Hematopoietic multipotent progenitor cell treated with erythropoietin and hydrocortisone succinate and interleukin-3 and kit ligand, for 6 days (in vitro differentiated cells): ENCODE results near the gene MBP.
"Not testable (repeated sequence)": the region's sequence is repeated elsewhere in the genome, so short reads cannot be mapped to it uniquely, and the experiment has no call there.

Source experiments
- DNase-seq: peaks from one replicate; pipeline ENCODE4 v3.0.0-alpha.2; 2015

The MBP gene

DNA sequence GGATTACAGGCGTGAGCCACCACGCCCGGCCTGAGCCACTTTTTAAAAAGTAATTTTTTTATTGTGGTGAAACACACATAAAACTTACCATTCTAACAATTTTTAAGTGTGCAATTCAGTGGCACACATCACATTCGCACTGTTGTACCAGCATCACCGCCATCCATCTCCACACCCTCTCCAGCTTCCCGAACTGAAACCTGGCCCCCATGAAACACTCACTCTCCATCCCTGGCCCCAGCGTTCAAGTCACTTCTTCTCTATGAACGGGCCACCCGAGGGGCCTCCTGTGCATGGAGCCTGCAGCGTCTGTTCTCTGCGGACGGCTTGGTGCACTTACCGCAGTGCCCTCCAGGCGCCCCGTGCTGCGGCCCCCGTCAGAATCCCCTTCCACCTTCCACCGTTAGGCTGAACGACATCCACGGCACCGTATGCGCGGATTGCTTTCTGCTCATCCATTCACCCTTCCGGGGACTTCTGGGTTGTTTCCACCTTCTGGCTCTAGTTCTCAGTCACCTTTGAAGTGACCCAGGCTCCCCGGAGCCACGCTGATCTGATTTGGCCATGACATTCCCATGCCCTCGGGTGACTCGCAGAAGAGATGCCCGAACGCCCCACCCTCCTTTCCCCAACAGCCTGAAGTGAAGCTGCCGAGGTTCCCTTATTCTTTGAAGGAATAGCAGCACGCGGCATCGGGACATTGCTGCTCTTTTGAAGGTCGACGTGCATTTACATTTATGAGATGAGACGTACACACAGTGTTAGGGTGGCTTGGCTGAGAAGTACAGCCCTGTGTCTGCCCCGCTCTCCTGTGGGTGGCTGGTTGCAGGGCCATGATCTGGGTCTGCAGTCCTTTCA lies 134.4 kb downstream of the MBP start:
- DNase-seq, result no peak

DNA sequence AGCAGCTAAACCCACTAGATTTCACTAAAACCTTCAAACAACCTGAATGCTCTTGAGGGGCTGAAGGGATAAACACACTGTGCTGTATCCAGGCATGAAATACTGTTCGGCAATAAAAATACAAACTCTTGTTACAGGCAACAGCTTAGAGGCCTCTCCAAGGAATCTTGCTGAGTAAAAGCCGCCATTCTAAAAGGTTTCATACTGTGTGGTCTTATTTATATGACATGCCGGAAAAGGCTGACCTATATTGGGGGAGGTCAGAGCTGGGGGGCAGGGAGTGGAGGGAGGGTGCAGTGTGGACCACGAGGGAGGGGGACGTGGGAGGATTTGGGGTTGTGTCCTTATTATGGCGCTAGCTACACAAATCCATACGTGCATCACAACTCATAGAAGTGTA lies 136.2 kb downstream of the MBP start:
- no peak for DNase-seq

DNA sequence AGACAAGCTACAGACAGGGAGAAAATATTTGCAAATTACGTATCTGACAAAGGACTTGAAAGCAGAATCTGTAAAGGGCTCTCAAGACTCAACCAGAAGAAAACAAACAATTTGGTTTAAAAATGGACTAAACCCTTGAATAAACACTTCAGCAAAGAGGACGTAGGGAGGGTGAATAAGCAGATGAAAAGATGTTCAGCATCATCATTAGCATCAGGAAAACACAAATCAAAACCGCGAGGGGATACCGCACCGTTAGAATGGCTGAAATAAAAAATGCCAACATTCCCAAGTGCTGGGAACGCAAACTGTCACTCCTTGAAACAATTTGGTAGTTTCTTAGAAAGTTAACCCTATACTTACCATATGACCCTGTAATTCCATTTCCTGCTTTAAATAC lies 136.7 kb downstream of the MBP start:
- no peak for DNase-seq

DNA sequence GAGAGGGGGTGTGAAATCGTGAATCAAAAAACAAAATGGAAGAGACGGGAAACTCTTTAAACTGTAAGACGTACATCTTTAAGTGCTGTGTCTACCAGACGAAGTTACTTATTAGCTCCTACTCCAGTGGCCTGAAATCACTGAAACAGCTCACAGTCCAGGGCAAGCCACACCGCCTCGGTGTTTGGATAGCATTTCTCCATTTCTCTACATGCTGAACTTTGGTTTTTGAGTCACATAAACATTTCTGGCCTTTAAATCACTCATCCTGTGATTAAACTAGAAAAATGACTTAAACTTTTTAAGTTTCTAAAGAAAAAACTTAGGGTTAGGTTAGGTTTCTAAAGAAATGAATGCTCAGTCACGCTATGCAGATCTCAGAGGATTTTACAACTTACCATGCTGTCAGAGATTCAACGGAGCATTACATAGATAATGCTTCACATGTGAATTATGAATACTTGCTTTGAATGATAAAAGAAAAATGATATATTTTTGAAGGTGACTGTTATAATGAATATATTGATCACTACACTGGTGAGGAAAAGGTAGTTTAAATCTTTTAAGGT lies 138.4 kb downstream of the MBP start:
- no peak for DNase-seq

DNA sequence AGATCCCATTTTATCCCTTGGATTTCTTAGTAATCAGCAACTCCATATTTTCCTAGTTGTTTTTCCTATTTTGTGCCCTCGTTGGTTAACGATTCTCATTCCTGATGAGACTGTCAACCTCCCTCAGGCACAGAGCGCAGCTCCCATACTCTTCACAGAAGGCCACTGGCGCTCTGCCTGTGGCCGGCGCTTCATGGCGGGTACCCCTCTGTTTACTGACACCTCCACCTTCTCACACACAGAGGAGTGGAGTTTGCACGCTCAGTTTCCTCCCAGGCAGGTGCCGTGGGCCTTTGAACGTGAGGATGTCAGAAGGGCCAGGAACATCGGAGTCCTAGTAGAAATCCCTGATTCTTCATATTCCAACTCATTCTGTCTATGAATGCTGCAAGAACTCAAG lies 139.0 kb downstream of the MBP start:
- no peak for DNase-seq

DNA sequence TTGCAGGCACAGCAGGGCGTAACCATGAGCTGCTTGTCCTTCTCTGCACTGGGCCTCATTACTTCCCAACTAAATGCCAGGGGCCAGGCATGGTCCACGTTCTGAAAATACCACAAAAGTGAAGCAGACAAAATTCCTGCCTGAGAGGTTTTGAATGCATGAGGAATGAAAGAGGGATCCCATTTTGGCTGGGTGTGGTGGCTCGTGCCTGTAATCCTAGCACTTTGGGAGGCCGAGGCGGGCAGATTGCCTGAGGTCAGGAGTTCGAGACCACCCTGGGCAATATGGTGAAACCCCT lies 139.5 kb downstream of the MBP start:
- no peak for DNase-seq

DNA sequence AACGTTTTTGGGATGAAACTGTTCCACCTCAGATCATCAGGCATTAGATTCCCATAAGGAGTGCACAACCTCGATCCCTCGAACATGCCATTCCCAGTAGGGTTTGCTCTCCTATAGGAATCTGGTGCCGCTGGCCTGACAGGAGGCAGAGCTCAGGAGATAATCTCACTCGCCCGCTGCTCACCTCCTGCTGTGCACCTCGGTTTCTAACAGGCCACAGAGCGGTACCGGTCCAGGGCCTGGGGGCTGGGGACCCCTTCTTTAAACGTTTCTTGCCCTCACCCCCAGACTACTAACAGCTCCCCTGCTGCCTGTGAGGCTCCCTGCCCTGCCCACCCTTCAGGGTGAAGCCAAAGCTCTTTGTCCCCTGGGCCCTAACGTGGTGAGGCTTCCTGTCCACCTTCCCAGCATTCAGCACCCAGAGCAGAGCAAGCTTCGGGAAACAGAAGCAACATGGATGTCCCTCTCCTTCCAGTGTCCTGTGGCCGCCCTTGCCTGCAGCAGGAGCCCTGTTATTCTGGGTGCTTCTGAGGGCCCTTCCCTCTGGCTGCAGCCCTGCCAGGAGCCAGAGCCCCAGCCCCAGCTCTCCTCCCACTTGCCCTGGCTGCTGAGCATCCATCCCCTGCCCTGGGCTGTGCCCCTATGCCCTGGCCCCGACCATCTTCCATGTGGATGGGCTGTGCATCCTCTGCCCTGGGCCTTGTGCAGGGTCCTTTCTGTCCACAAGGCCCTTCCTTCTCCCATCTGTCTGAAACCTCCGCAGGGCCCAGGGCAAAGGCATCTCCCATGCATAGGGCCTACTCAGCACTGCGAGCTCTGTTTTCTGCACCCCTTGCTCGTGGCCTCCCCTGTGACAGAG lies 140.1 kb downstream of the MBP start:
- no peak for DNase-seq

DNA sequence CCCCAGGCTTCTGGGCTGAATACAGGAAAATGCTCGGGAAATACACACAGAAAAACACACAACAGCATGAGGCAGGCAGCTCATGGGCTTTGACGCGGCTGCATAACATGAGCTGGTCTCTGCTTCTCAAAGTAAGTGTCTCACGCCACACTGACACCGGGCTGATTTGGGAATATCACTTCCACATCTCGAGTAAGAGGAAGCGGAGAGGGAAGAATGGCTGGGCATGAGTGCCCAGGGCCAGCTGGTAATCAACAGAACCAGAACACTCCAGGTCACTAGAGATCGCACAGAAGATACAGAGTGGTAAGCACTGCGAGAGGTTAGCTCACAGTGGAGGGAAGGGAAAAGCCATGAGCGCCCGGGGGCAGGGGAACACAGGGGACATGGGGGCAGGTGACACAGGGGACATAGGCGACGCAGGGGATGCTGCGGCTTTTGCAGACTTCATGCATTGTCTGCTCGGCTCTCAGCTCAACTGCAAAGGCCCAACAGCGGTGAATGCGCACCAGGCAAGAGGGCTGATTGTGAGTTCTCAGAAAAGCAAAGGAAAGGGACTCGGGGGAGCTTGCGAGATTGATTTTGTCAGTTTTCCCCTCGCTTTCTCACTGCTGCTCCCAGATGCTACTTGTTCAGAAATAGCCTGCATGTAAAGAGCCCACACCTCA lies 141.4 kb downstream of the MBP start:
- no peak for DNase-seq

DNA sequence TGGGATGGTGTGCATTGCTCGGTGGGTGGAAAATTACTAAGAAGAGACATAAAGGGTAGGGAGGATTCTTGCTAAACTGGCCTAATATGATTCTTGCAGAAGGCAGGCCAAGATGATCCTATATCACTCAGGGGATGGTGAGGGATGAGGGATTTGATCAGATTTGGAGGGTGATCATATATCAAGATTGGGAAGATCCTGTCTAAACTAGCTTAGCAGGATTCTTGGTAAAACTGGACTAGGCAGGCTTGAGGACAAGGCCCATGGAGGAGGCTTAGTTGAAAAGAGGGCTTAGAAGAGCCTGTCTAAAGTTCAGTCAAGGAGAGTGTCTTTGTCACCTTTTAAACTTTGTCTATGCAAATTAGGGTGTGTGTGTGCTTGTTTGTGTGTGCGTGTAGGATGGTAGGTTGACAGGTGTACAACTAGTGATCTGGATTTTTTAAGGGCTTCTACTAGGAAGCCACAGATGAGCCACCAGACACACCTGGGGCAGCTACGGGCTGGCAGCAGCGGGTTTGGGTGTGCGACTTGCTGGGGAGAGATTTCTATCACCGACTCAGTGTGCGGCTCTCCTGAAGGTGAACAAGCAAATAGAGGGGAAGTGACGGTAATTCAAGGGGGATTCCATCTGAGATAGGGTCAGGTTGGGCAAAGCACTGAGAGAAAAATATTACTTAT lies 142.1 kb downstream of the MBP start:
- not testable (repeated sequence) for DNase-seq

DNA sequence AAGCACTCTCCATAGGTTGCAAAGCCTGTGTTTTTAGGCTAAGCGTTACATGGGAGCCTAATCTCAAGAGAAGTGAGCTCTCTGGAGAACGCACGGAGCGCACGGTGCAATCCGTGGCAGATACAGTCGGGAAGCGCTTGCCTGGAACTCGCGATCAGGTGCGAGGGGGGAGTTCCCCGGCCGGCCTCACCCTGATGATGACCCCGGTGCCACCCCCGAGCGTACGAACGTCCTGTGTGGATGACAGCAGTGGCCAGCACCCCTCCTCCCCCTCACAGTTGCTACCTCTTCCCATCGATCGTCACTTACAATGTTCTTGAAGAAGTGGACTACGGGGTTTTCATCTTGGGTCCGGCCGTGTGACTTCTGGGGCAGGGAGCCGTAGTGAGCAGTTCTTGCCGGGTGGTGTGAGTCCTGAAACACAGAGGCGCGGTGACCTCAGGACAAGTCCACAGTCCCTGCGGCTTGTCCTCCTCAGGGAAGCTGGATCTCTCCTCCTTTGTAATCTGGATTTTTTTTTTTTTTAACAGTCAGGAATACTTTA lies 142.9 kb downstream of the MBP start:
- no peak for DNase-seq

DNA sequence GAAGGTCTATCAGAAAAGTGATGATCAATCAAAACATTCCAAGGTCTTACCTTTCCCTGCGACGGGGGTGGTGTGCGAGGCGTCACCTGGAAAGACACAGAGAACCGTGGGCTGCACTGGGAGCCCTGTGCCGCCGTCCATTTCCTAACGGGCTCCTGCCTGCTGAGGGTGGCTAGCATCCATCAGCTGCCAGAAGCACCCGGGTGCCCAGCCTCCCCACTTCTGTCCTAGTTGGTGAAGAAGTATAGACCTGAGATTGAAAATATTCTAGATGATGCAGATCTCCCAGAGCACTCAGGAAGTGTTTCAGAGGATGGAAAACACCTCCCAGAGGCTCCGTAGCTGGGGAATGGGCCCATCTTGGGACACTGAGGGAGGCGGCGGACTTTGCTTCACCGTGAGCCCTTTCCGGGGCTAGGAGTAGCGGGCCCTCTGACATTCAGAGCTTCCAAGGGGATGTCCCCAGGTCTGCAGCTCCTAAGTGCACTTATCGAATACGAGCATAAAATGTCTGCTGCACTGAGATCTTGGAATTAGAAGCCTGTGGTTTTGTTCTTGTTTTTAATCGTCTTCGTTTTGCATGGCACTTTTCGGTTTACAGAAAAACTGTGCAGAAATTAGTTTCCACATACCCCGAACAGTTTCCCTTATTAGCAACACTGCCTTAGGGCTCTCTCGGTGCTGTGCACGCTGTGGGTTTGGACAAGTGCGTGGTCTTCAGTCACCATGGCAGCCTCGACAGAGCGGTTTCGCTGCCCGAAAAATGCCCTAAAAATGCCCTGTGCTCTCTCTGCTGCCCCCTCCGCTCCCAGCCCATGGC lies 143.5 kb downstream of the MBP start:
- no peak for DNase-seq

DNA sequence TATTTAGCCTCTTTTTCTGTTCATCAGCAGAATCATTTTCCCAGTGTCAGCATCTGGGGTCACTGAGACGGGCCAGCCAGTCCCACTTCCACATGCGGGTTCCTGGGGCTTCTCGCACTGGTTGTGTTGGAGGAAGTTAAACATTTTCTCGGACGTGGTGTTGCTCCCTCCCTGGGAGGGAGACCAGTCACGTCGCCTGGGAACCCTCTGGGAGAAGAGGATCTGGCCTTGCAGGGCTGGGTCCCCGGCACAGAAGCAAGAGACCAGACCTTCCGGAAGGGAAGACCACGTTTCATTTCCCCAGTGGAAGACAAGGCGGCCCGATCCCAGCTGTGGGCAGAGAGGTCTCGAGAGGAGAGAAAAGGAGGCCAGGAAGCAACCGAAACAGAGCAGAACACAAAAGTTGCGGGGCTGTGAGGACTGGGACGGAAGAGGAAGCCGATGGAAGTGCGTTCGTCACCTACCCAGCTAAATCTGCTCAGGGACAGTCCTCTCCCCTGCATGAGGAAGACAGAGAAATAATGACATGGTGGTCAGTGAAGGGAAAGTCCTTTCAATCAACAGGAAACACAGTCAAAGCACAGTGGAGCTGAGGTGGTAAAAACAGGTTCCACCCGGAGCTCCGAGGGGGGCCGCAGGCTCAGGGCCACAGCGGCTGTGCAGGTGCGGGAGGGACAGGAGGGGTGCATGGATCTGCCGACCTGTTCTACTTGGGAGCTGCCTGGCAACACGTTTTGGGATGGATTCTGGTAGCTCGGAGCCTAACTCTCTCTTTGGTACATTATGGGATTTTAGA lies 144.4 kb downstream of the MBP start:
- DNase-seq, result no peak

DNA sequence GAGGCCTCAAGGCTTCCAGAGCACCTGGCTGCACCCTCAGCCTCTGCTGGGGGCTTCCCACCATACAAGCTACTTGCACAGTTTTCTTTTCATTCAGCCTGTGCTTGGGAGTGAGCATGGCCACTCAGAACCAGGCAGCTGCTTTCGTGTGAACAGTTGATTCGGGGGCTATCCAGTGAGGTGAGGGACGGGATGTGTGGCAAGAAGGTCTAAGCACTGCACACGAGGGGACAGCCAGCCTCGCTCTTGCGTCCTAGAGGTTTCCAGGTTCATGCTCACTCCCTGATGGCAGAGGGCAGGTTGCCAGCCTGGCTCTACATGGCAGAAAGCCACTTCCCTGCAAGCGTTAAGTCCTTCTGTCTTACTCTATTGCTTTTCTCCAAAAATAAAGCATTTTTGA lies 146.2 kb downstream of the MBP start:
- no peak for DNase-seq

DNA sequence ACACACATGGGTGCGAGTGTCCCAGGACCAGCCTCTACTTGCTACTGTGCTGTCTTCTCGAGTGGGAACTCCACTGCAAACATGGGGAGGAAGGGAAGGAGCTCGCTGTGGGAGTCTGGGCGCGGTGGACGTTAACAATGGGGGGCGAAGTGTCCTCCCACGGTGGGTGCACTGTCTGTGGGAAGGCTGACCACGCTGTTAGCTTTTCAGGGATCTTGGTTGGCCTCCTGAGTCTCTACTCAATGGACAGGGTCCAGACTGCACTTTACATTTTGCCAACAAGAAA lies 146.7 kb downstream of the MBP start:
- no peak for DNase-seq

DNA sequence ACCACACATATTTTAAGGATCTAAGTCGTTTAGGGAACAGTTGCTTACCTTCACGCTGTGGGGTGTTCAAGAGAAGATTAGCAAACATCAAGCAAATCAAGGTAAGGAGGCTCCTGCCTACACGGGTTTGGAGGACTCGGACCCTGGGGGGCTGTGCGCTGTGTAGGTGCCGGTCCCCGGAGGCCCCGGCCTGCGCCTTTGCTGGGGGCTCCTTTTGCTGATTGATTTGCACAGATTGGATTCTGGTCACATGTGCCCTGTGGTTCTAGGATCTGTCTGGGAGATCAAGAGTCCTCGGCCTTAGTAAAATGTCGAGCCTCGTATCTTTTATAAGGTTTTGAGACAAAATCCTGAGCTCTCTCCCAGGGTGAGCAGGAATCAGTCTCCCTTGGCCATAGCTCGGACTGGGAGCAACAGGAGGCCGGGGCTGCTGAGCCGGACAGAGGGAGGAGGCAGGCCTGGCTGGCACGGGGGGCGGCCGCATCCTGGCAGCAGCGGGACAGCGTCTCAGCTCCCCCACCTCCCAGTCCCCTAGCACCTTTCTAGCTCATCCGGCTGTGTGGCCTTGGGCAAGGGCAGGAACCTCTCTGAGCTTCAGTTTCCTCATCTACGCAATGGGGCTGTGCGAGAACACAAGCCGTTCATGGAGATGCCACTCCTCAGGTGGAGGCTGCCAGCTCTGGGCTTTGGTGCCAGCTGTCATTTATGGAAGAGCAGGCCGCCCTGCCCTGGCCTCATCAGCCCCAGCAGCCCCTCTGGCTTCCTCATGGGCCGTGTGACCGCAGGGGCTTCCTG lies 147.2 kb downstream of the MBP start:
- DNase-seq, result no peak

DNA sequence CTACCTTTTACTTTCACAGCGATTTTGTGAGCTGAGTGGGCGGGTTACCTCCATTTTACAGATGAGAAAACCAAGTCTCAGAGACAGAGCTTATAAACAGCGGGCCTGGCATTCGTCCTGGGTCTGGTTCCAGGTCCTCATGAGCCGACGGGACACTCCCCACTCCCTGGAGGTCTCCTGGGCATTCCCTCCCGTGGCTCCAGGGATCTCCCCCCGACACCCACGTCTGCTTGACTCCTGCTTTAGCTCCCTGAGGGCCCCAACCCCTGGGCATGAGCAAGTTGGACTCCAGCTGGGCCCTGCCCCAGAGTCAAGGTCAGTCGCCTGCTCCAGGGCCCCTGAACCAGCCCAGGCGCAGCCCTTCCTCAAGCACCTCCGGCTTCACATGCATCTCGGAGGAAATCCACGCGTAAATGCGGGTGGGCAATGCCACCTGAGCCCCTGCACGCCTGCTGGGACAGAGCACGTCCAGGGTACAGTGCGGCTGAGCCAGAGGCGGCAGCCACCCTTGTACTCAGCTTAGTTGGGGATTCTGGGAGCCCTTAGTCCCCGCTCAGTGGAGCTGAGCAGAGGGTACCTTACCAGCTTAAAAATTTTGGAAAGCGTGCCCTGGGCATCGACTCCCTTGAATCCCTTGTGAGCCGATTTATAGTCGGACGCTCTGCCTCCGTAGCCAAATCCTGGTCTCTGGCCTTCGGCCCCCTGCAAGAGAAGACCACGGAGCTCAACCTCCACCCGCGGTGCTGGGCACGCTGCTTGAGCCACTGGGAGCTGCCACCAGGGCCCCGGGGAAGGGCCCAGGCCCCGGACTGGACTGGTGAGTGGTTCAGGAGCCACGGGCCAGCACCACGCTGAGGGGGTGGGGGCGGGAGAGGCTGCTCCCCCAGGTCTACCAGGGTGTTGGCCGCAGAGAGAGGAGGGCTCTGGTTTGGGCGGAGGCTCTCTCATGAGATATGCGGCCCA lies 148.1 kb downstream of the MBP start:
- no peak for DNase-seq

DNA sequence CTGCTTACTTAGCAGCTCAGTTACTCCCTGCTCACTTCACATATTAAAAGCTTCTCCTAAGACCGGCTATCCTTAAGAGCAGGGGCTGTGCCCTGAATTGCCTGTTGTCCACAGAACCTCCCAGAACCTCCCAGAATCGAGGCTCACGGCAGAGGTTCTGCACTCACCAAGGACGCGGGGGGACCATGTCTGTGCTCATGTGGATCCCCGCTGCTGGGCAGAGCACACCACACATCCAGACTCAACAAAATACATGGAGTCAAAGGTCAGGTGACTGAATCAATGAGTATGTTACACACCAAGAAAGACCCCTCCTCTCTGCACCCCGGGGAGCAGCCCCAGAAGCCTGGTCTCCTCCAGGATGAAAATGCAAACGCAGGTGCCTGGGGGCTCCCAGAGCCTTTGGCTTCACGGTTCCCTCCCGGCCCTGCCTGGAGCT lies 149.0 kb downstream of the MBP start:
- DNase-seq, result no peak

DNA sequence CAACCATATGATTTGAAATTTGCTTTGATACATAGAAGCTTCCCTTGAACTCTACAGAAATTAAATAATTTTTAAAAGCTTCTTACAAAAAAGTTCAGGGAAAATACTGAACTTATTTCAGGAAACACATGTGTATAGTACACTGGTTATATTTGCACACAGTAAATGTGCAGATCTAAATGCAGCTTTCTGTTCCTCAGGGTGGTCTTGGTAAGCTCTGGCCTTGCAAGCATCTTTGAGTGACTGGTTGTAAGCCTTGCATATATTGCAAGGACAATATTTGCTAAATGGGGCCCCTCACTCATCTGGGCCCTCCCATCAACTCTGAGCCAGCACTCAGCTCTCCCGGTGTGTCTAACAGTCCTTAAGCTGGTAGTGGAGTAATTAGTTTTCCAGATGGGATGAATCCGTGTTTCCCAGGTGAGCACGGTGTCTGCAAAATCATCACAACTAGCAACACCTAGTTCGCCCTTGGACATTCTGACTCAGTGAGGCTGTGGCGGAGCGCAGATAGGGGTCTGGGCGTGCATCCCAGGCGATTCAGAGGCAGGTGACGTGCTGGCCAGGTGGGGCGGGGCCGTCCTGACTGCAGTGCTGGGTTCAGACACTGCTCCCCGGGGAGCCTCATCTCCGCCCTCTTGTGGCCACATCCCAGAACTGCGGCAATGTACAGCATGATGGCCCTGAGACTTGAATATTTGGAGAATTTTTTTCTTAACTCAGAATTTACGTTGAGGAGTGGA lies 149.6 kb downstream of the MBP start:
- peak; percentile 88 for DNase-seq
